Stimulated activated CD4-positive, alpha-beta T cell treated with anti-CD3 and anti-CD28 coated beads, Interleukin-15, amount 100 ng/mL, for 24 hours (primary cell): ENCODE data around the gene SLC39A3.
A peak's percentile ranks its signal among the peaks of the same experiment; 100 is the strongest.
"Not testable (repeated sequence)": the region's sequence is repeated elsewhere in the genome, so short reads cannot be mapped to it uniquely, and the experiment has no call there.

Experiments used
- DNase-seq: peaks from one replicate; pipeline ENCODE4 v3.0.0-alpha.2; 2020

Gene SLC39A3

DNA sequence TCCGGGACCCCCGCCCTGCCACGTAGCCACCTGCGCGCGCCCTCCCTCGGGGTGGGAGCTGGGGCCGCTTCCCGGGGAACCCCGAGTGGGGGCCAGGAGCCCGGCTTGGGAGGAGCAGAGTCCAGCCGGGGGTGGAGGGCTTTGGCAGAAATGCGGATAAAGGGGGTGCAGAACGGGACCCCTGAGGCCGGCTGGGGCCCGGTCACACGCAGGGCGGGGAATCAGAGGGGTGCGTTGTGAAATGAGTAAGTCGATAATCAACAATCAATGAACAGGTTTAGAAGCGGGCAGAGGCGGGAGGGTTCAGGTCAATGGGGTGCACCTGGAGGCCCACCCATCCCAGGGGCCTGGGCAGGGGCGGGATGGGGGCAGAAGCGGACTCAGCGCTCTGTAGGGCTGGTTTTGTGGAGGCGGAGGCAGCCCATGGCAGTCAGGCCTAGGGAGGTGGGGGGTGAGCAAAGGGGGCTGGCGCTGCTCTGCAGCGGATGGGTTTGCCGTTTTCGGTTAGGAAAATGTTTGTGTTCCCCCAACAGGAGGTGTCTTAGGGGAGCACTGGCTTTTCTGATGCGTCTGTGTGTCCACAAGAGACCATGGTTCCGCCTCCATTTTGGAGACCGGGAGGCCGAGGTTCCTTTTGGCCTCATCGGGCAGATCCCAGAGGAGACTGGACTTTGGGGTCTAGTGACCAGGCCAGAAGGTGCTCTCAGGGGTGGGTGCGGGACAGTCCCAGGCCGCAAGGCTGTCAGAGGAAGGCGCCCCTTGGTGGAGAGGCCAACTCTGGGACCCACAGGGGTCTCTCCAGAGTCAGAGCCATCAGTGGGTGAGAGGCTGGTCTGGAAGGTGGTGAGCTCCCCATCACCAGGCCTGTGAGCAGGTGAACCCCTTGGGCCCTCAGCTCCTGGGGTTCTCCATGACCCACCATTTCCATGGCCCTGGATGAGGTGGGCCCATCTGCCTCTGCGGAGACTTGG lies 18.0 kb downstream of the SLC39A3 start:
- DNase-seq: no peak

- DNase-seq: no peak
Observed at GRCh38 chr19:2720777-2721569, 18.8 kb downstream of the SLC39A3 start, which contains the start of gene DIRAS1. DIRAS1 (minus strand) TSS chr19:2721372; CDS start chr19:2717806, 3,566 bp downstream.

DNA sequence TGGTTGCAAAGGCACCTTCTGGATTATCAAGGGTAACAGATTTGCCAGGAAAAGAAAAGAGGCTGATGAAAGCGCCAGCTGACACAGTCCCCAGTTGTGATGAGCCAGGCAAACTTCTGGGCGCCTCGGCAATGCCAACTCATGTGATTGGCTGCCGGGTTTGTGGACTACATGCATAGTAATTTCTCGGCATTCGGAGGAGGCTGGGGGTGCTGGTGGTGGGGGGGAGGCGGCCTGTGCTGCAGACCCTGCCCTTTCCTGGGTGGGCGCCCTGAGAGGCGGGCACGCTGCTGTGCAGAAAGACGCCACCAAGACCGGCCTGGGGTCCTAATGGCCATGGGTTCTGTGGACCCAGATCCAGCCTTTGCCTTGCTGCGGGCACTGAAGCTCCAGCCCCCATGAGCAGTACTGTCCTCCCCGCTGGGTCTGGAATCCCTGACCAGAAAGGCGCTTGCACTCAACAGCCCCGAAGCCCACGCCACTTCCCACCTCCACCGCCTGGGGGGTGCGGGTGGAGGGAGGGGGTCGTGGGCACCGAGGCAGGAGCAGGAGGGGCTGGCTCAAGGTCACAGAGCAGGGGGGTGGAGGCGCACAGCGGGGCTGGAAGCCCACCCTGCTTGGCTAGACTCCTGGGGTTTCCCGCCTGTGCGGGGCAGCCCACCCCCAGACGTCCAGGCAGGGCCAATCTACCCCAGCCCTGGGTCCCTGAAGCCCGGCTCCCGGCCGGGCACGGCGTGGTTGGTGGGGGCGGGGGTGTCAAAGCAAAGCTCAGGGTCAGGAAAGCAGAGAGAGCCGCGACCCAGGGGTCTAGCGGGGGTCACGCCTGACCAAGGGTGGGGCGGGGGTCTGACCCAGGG lies 19.7 kb downstream of the SLC39A3 start:
- DNase-seq: no peak

DNA sequence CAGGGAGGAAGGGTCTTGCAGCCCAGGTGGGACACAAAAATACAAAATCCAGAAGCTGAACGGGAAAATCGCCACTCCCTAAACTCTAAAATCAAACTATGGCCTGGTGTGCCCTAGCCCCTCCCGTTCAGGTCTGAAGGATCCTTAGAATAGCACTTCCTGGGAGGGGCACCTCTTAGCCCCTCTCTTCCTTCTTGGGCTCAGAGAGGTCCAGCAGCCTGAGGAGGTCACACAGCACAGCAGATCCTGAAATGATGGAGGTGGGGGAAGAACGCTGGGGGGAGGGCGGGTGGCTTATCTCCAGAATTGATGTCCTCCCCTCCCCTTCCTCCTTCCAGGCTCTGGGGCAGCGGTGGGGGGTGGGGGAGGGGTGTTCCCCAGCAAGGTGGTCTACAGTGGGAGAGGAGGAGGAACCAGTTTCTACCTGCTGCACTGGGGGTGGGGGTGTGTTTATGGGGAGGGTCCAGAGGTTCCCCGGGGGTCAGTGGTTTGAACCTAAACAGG lies 20.5 kb downstream of the SLC39A3 start:
- no peak for DNase-seq

DNA sequence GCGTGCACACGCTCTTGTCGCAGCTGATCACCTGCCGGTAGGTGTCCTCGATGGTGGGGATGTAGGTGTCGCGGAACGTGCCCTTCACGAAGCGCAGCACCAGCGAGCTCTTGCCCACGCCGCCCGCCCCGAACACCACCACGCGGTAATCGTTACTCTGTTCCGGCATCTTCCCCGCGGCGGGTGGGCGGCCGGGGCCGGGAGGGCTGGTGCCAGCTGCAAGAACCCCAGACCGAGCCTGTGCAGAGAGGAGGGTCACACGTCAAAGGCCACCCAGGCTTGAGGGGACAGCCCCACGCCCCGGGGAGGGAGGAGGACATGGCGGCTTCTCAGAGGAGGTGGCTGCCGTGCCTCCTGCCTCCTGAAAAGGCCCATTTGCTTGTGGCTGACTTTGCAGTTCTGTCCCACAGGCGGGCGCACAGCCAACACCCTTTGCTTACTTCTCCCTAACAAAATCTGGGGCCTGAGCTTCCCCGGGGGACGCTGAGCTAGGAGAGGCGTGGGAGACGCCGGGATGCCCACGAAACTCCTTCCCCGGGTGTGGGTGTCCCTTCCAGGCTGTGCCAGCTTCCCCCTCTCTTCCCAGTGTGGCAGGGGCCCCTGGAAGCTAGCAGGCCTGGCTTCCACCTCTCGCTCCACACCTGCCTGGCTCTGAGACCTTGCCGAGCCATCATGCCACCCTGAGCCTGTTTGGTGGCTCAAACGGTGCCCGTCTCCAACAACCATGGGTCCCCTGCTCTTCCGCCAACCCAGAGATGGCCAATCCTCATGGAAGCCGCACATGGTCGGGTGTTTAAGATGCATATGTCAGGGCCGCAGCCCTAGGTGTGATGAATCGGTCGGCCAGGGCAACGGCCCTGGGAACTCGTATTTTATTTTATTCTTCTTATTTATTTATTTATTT lies 21.9 kb downstream of the SLC39A3 start:
- no peak for DNase-seq

GRCh38 chr19:2716722-2717637 lies 22.8 kb downstream of the SLC39A3 start:
- no peak for DNase-seq

DNA sequence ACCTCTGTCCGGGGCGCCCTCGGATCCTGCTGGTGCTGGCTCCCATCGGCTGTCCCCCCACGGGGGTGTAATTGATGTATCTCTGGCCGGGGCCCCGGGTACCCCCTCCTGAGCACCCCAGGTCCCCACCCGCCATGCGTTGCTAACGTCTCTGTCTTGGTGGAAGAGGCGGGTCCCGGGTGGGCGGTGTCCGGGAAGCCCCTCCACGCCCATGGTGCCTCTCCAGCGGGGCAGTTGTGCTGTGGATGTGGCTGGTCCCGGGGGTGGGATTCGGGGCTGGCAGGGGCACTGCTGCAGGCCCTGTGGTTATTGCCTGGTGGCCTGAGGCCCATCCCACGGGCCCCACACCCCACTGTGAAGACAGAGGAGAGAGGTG lies 23.6 kb downstream of the SLC39A3 start:
- no peak for DNase-seq

DNA sequence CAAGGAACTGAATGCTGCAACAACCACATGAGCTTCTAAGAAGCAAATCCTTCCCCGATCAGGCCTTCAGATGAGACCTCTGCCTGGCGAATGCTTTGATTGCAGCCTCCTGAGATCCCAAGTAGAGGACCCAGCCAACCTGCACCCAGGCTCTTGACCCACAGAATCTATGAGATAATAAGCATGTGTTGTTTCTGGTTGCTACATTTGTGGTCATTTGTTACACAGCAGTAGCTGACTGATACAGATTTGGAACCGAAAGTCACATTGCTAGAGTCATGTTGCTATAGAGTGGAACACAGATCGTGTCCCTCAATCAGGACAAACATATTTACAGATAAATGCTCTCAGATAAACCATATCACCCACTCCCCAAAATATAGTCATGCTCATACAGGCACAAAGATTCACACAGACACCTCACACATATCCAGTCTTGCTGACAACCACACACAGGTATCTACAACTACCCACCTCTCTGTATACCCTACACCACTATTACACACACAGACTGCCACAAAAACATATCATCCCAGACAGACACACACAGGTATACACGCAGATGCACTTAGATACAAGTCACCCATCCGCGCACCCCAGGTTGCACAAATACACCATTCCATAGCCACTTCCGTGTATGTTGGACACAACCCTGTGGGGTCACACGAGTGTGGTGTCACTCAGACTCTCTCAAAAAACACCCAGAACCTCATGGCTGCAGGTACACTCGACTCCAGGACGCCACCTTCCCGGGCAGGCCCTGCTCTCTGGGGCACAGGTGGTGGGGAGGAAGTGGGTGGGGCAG lies 24.1 kb downstream of the SLC39A3 start:
- DNase-seq: no peak

GRCh38 chr19:2714531-2715269 lies 25.1 kb downstream of the SLC39A3 start:
- no peak for DNase-seq

GRCh38 chr19:2714102-2714501 lies 25.7 kb downstream of the SLC39A3 start:
- not testable (repeated sequence) for DNase-seq

DNA sequence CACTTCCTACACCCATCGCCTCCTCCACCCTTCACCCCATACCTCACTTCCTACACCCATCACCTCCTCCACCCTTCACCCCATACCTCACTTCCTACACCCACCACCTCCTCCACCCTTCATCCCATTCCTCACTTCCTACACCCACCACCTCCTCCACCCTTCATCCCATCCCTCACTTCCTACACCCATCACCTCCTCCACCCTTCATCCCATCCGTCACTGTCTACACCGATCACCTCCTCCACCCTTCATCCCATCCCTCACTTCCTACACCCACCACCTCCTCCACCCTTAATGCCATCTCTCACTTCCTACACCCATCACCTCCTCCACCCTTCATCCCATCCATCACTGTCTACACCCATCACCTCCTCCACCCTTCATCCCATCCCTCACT lies 26.6 kb downstream of the SLC39A3 start:
- DNase-seq: not testable (repeated sequence)

DNA sequence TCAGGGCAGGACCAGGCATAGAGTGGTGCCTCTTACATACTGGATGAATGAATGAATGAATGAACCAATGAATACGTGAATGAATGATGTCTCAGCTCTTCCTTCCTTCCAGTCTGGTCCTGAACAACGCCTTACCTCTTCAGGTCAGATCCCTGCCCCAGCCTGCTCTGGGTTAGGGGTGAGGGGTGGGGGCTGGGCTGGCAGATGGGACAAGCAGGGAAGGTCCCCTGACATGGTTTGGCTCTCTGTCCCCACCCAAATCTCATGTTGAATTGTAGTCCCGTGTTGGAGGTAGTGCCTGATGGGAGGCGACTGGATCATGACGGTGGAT lies 28.0 kb downstream of the SLC39A3 start:
- no peak for DNase-seq

- DNase-seq: no peak
Observed at GRCh38 chr19:2711172-2711874, 28.5 kb downstream of the SLC39A3 start.

- DNase-seq: no peak
Observed at GRCh38 chr19:2706251-2706650, 33.6 kb downstream of the SLC39A3 start.

DNA sequence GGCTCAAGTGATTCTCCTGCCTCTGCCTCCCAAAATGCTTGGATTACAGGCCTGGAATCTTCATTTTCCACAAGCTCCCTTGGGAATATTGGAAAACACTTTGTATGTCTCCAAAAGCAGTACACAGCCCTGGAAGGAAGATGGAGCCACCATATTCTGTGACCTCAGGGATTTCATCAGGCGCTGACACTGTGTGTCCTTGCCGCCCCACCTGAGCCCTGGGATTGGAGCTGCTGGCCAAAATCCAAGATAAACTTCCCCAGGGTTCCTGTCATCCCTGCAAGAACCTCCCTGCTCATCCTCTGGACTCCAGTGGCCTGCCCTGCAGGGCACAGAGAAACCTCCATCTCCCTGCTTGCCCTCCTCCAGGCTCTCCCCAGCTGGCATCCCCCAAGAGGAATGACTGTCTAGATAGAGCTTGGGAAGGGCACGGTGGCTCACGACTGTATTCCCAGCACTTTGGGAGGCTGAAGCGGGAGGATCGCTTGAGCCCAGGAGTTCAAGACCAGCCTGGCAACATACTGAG lies 36.1 kb downstream of the SLC39A3 start:
- no peak for DNase-seq

- no peak for DNase-seq
Observed at GRCh38 chr19:2703077-2703437, 36.8 kb downstream of the SLC39A3 start.

GRCh38 chr19:2702170-2703076 lies 37.4 kb downstream of the SLC39A3 start, which contains the start of gene GNG7:
GNG7 (minus strand) TSS chr19:2702694; CDS start chr19:2520688, 182,006 bp downstream.
- DNase-seq: peak; percentile 97
